Measurements from ENCODE around the gene LGALS3BP. TPM values are rescaled to one million over a fixed set of nuclear protein-coding genes. Genes with fewer than 3 reads are reported as not detected.
A peak's percentile ranks its signal among the peaks of the same experiment; 100 is the strongest.

Gene LGALS3BP
- polyA plus RNA-seq, 1 donor (not counting 4 experiments of a cell fraction or from before 2014, with no cell fraction given): 53.0 TPM

GRCh38 chr17:79020631-79021301, 41.0 kb upstream of the LGALS3BP start:
- dilution Hi-C loops (cut with MboI; ENCODE audit: extremely low pct_ligation_motif_present, low sequenced_read_pairs): no loop called here
- H3K9me3 ChIP-seq (ENCODE audit: control insufficient read depth, low read depth, low read length): no peaks in the 10 kb centered on the region
- no peak overlapping the region for H3K9ac ChIP-seq (ENCODE audit: control insufficient read depth, extremely low read depth, insufficient read depth, low read length)
- H3K9me1 ChIP-seq (ENCODE audit: control insufficient read depth, extremely low read depth, insufficient read depth, low read length): no peaks in the 10 kb centered on the region
- H3K27me3 ChIP-seq (ENCODE audit: control insufficient read depth, extremely low read depth, insufficient read depth, low read length): peaks cover 3% of the 10 kb centered on the region
- no peaks in the 10 kb centered on the region for H3K79me2 ChIP-seq (ENCODE audit: control insufficient read depth, insufficient read depth, low read length)
- H3K4me1 ChIP-seq (ENCODE audit: control insufficient read depth, extremely low read depth, insufficient read depth, low read length): peaks cover 41% of the 10 kb centered on the region
- no peak overlapping the region for H3K4me3 ChIP-seq (ENCODE audit: control insufficient read depth in 2 of 3, extremely low read depth in 1 of 3, insufficient read depth in 2 of 3, low read depth in 1 of 3, low read length in 3 of 3)
- TF ChIP-seq CTCF (optimal IDR thresholded peaks at IDR 0.05 in 1 of 3, IDR thresholded peaks at IDR 0.05 in 1 of 3, conservative IDR thresholded peaks at IDR 0.05 in 1 of 3; ENCODE audit: extremely low read depth in 1 of 3, insufficient read depth in 2 of 3, low read length in 3 of 3): no peak
- no peak for TF ChIP-seq EZH2 (IDR thresholded peaks at IDR 0.05; ENCODE audit: low read length)
- H3K4me2 ChIP-seq (ENCODE audit: control insufficient read depth, extremely low read depth, insufficient read depth, low read depth, low read length): no peak overlapping the region
- no peaks in the 10 kb centered on the region for H3K36me3 ChIP-seq (ENCODE audit: control insufficient read depth in 2 of 2, extremely low read depth in 1 of 2, insufficient read depth in 2 of 2, low read length in 2 of 2)
- peak; percentile 61 for FAIRE-seq
- no peaks in the 10 kb centered on the region for H4K20me1 ChIP-seq (ENCODE audit: control insufficient read depth, extremely low read depth, insufficient read depth, low read length)
- H2AFZ ChIP-seq (ENCODE audit: control insufficient read depth, low read length): no peak overlapping the region
- H3K27ac ChIP-seq (ENCODE audit: control insufficient read depth, insufficient read depth, low read length): no peak overlapping the region
- no peak for DNase-seq (ENCODE audit: low read depth, low spot score)

DNA sequence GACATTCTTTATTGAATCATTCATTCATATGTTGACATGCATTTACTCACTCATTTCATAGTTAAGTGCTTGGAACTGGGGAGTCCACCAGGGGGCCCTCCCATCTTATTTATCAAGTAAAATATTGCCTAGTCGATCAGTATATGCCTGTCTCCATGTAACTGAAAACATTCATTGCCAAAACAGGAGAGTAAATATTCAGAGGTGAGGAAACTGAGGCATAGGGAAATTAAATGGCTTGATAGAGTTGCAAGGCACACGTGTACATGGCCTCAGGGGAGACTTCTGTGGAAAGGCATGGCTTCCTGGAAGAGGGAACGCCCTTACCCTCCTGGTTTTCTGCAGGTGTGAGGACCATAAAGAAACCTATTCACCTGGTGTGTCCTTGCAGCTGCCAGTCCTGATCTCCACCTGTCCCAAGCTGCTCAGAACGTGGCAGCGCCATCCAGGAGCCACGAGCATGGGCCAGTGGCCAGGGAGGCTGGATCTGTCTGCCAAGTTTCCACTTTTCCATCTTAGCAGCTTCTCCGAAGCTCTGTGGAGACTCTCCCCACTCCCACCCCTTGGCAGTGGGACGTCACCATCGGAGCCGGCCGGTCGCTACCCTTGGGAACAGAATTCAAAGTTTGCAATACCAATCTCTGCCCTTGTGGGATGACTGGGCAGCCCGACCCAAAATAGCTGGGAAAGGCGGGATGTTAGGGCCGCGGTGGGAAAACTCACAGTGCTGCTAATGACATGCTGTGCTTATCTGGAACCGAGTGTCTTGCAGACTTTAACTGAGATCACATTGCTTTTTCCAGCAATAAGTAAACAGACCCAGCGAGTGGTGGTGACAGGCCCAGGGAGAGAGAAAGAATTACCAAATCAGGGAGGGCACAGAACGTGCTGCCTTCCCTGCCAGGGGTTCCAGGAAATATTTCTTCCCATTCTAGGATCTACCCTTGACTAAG, 40.2 kb upstream of the LGALS3BP start:
- Histone ChIP-seq H3K9me3 (ENCODE audit: control insufficient read depth, low read depth, low read length) (no peaks in the 10 kb centered on the region), H3K27ac (ENCODE audit: control insufficient read depth, insufficient read depth, low read length) (no peak overlapping the region), H2AFZ (ENCODE audit: control insufficient read depth, low read length) (peak overlapping the region; percentile 39), H4K20me1 (ENCODE audit: control insufficient read depth, extremely low read depth, insufficient read depth, low read length) (no peaks in the 10 kb centered on the region), H3K4me3 (ENCODE audit: control insufficient read depth in 2 of 3, extremely low read depth in 1 of 3, insufficient read depth in 2 of 3, low read depth in 1 of 3, low read length in 3 of 3) (no peak overlapping the region), H3K9ac (ENCODE audit: control insufficient read depth, extremely low read depth, insufficient read depth, low read length) (no peak overlapping the region), H3K79me2 (ENCODE audit: control insufficient read depth, insufficient read depth, low read length) (no peaks in the 10 kb centered on the region), H3K4me2 (ENCODE audit: control insufficient read depth, extremely low read depth, insufficient read depth, low read depth, low read length) (peak overlapping the region; percentile 52), H3K27me3 (ENCODE audit: control insufficient read depth, extremely low read depth, insufficient read depth, low read length) (peaks cover 3% of the 10 kb centered on the region), H3K9me1 (ENCODE audit: control insufficient read depth, extremely low read depth, insufficient read depth, low read length) (no peaks in the 10 kb centered on the region), H3K4me1 (ENCODE audit: control insufficient read depth, extremely low read depth, insufficient read depth, low read length) (peaks cover 34% of the 10 kb centered on the region), H3K36me3 (ENCODE audit: control insufficient read depth in 2 of 2, extremely low read depth in 1 of 2, insufficient read depth in 2 of 2, low read length in 2 of 2) (no peaks in the 10 kb centered on the region)
- FAIRE-seq (peak; percentile 72), DNase-seq (ENCODE audit: low read depth, low spot score) (no peak)
- TF ChIP-seq CTCF (optimal IDR thresholded peaks at IDR 0.05 in 1 of 3, IDR thresholded peaks at IDR 0.05 in 1 of 3, conservative IDR thresholded peaks at IDR 0.05 in 1 of 3; ENCODE audit: extremely low read depth in 1 of 3, insufficient read depth in 2 of 3, low read length in 3 of 3) (peak; percentile 23 to 73 (median 53)), EZH2 (IDR thresholded peaks at IDR 0.05; ENCODE audit: low read length) (no peak)
- dilution Hi-C loops (cut with MboI; ENCODE audit: extremely low pct_ligation_motif_present, low sequenced_read_pairs): no loop called here
